Parathyroid adenoma (tissue), 2 donors: ENCODE measurements around the gene IFT57.

Experiments used
- H2AFZ ChIP-seq: fragments of 300-600 bp; sonication (generic); one replicate; pipeline ENCODE4 v1.7.0; 2017; ENCODE audit warnings: antibody characterized with exemption, mild to moderate bottlenecking
- H3K27ac ChIP-seq: fragments of 300-600 bp; sonication (generic); one replicate; pipeline ENCODE4 v1.7.0; 2017
- H3K27me3 ChIP-seq: fragments of 300-600 bp; sonication (generic); one replicate; pipeline ENCODE4 v1.7.0; 2017; ENCODE audit warnings: low read length; ENCODE audit not compliant: control insufficient read depth, insufficient read depth
- H3K36me3 ChIP-seq: fragments of 300-600 bp; sonication (generic); one replicate; pipeline ENCODE4 v1.7.0; 2017; ENCODE audit warnings: low read length; ENCODE audit not compliant: control insufficient read depth, insufficient read depth
- H3K4me1 ChIP-seq: fragments of 300-600 bp; sonication (generic); one replicate; pipeline ENCODE4 v1.7.0; 2017; ENCODE audit warnings: control low read depth
- H3K4me2 ChIP-seq: fragments of 300-600 bp; sonication (generic); one replicate; pipeline ENCODE4 v1.7.0; 2017; ENCODE audit warnings: low read length
- H3K4me3 ChIP-seq: fragments of 300-600 bp; sonication (generic); one replicate; pipeline ENCODE4 v1.7.0; 2017; ENCODE audit warnings: low read depth, low read length
- H3K79me2 ChIP-seq: fragments of 300-600 bp; sonication (generic); one replicate; pipeline ENCODE4 v1.7.0; 2017; ENCODE audit warnings: control low read depth
- H3K9ac ChIP-seq: fragments of 300-600 bp; sonication (generic); one replicate; pipeline ENCODE4 v1.7.0; 2017; ENCODE audit warnings: mild to moderate bottlenecking
- H3K9me3 ChIP-seq: fragments of 300-600 bp; sonication (generic); one replicate; pipeline ENCODE4 v1.7.0; 2017; ENCODE audit warnings: low read length; ENCODE audit not compliant: control insufficient read depth
- TF ChIP-seq, protein P1 (sequence below): fragments of 300-600 bp; sonication (generic); IDR thresholded peaks from one replicate; pipeline ENCODE4 v1.7.0; 2017; ENCODE audit warnings: antibody characterized with exemption, mild to moderate bottlenecking
- donor health status: primary hyperparathyroidism.

IFT57 gene

DNA sequence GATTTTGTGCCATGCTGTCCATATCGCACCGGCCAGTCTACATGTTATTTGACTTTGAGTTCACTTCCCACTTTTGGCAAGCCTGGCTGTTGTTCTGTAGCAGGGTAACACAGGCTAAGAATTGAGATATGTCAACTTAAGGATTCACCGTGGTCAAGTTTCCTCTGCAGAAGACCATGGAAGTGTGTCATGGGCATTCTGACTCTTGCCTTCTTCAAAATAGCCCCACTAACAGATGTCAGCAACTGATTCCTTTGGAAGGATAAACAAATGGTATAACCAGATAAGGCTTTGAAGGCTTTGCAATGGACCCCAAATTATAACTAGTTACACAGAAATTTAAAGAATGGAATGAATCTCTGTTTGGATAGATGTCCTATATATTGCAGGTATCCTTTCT is 111.3 kb downstream of the IFT57 start:
- H3K9me3 ChIP-seq = no peaks in the 10 kb centered on the region
- H3K4me1 ChIP-seq = no peaks in the 10 kb centered on the region
- no peak overlapping the region for H3K9ac ChIP-seq
- no peak overlapping the region for H2AFZ ChIP-seq
- H3K79me2 ChIP-seq = no peaks in the 10 kb centered on the region
- H3K4me3 ChIP-seq = no peak overlapping the region
- TF ChIP-seq, protein P1, sequence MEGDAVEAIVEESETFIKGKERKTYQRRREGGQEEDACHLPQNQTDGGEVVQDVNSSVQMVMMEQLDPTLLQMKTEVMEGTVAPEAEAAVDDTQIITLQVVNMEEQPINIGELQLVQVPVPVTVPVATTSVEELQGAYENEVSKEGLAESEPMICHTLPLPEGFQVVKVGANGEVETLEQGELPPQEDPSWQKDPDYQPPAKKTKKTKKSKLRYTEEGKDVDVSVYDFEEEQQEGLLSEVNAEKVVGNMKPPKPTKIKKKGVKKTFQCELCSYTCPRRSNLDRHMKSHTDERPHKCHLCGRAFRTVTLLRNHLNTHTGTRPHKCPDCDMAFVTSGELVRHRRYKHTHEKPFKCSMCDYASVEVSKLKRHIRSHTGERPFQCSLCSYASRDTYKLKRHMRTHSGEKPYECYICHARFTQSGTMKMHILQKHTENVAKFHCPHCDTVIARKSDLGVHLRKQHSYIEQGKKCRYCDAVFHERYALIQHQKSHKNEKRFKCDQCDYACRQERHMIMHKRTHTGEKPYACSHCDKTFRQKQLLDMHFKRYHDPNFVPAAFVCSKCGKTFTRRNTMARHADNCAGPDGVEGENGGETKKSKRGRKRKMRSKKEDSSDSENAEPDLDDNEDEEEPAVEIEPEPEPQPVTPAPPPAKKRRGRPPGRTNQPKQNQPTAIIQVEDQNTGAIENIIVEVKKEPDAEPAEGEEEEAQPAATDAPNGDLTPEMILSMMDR = no peak
- H3K4me2 ChIP-seq = no peak overlapping the region
- no peaks in the 10 kb centered on the region for H3K36me3 ChIP-seq
- no peaks in the 10 kb centered on the region for H3K27me3 ChIP-seq
- H3K27ac ChIP-seq = no peak overlapping the region
